CD4-positive, alpha-beta T cell treated with Interferon alpha-2 for 1 hour (primary cell): Measurements from ENCODE around the gene RPS6KL1.

Source experiments
- DNase-seq, 2 donors: peaks; one replicate each; pipeline ENCODE4 v3.0.0-alpha.2; 2020 to 2022

The RPS6KL1 gene

GRCh38 chr14:74911221-74911620 lies 11.8 kb downstream of the RPS6KL1 start:
- DNase-seq, result no peak

- DNase-seq, result no peak
Observed at GRCh38 chr14:74910556-74910955, 12.5 kb downstream of the RPS6KL1 start.

- no peak for DNase-seq
Observed at GRCh38 chr14:74909911-74910310, 13.1 kb downstream of the RPS6KL1 start.

- DNase-seq, result no peak
Observed at GRCh38 chr14:74909501-74909900, 13.6 kb downstream of the RPS6KL1 start.

- DNase-seq, result no peak
Observed at GRCh38 chr14:74908861-74909341, 14.2 kb downstream of the RPS6KL1 start.

GRCh38 chr14:74907744-74908143 lies 15.3 kb downstream of the RPS6KL1 start:
- no peak for DNase-seq

GRCh38 chr14:74906925-74907521 lies 16.0 kb downstream of the RPS6KL1 start:
- DNase-seq, result no peak

- DNase-seq, result peak; percentile 67 to 81
Observed at GRCh38 chr14:74905595-74906142, 17.4 kb downstream of the RPS6KL1 start.

GRCh38 chr14:74904635-74905503 lies 18.2 kb downstream of the RPS6KL1 start:
- no peak for DNase-seq

GRCh38 chr14:74902941-74903705 lies 19.9 kb downstream of the RPS6KL1 start:
- DNase-seq, result no peak

GRCh38 chr14:74898694-74899093 lies 24.4 kb downstream of the RPS6KL1 start:
- DNase-seq, result no peak

GRCh38 chr14:74898083-74898482 lies 25.0 kb downstream of the RPS6KL1 start:
- no peak for DNase-seq

GRCh38 chr14:74897642-74898041 lies 25.4 kb downstream of the RPS6KL1 start:
- no peak for DNase-seq

GRCh38 chr14:74896400-74896799 lies 26.7 kb downstream of the RPS6KL1 start:
- no peak for DNase-seq

GRCh38 chr14:74893614-74894091 lies 29.4 kb downstream of the RPS6KL1 start:
- DNase-seq, result no peak

GRCh38 chr14:74892745-74893144 lies 30.3 kb downstream of the RPS6KL1 start:
- no peak for DNase-seq

- no peak for DNase-seq
Observed at GRCh38 chr14:74891870-74892269, 31.2 kb downstream of the RPS6KL1 start.

- DNase-seq, result no peak
Observed at GRCh38 chr14:74890262-74890661, 32.8 kb downstream of the RPS6KL1 start.

- no peak for DNase-seq
Observed at GRCh38 chr14:74888164-74889158, 34.6 kb downstream of the RPS6KL1 start.

GRCh38 chr14:74886001-74886400 lies 37.1 kb downstream of the RPS6KL1 start:
- no peak for DNase-seq

GRCh38 chr14:74882103-74882920 lies 40.7 kb downstream of the RPS6KL1 start:
- peak; percentile 41 to 74 for DNase-seq
